Measurements from ENCODE around the gene NEK5. TPM values are rescaled to one million over a fixed set of nuclear protein-coding genes. Genes with fewer than 3 reads are reported as not detected.

The NEK5 gene
- total RNA-seq, 6 donors from 2014 or later, result 0.23 to 30.2 (median 2.4) TPM

DNA sequence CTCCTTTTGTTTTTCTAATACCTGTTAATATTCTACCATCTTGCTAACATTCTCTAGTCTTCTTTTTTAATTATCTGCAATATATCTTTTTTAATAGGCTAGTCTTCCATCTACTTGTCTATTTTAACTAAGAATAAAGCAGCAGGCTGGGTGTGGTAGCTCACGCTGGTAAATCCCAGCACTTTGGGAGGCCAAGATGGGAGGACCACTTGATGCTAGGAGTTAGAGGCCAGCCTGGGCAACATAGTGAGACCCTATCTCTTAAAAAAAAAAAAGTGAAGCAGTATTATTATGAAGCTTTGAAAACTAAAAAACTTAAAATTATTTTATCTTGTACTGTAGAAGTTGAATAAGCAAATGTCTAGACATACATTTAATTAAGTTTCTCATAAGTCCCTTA, 101.0 kb downstream of the NEK5 start:
- TF ChIP-seq, protein P1, sequence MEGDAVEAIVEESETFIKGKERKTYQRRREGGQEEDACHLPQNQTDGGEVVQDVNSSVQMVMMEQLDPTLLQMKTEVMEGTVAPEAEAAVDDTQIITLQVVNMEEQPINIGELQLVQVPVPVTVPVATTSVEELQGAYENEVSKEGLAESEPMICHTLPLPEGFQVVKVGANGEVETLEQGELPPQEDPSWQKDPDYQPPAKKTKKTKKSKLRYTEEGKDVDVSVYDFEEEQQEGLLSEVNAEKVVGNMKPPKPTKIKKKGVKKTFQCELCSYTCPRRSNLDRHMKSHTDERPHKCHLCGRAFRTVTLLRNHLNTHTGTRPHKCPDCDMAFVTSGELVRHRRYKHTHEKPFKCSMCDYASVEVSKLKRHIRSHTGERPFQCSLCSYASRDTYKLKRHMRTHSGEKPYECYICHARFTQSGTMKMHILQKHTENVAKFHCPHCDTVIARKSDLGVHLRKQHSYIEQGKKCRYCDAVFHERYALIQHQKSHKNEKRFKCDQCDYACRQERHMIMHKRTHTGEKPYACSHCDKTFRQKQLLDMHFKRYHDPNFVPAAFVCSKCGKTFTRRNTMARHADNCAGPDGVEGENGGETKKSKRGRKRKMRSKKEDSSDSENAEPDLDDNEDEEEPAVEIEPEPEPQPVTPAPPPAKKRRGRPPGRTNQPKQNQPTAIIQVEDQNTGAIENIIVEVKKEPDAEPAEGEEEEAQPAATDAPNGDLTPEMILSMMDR (IDR thresholded peaks at IDR 0.05), result no peak
- no peak for TF ChIP-seq EP300 (IDR thresholded peaks at IDR 0.05)
- ATAC-seq (ENCODE audit: low FRiP score in 2 of 2) (no peak), DNase-seq (no peak)
- Histone ChIP-seq H3K4me3 (no peak overlapping the region), H3K27me3 (no peaks in the 10 kb centered on the region), H3K36me3 (peaks cover 0 to 57% (median 9%) of the 10 kb centered on the region in 4 donors), H3K27ac (no peak overlapping the region), H3K9me3 (no peaks in the 10 kb centered on the region), H3K4me1 (peaks cover 0 to 20% (median 2%) of the 10 kb centered on the region in 4 donors)
- 96 to 97% methylated on average over 1 of the region's 1 CpG for WGBS, 2 donors

DNA sequence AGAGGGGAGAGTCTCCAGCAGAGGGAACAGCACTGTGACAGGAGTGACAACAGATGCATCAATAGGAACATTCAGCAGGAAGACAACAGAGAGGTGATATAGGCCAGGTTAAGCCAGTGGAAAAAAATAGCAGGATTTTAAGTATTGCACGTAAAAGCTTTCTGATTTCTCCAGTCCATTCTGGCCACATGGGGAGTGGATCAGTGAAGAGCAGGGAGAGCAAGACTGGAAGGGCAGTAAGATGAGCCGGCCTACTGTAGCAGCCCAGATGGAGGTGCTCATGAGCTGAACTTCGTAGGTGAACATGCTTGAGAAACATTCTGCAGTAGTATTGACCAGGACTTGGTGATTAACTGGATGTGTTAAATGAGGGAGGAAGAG, 102.6 kb downstream of the NEK5 start:
- ATAC-seq (ENCODE audit: low FRiP score in 2 of 2) (no peak), DNase-seq (no peak)
- Histone ChIP-seq H3K36me3 (peaks cover 0 to 66% (median 13%) of the 10 kb centered on the region in 4 donors), H3K4me1 (peaks cover 0 to 20% (median 2%) of the 10 kb centered on the region in 4 donors), H3K27ac (no peak overlapping the region), H3K9me3 (no peaks in the 10 kb centered on the region), H3K27me3 (no peaks in the 10 kb centered on the region), H3K4me3 (no peak overlapping the region)
- TF ChIP-seq, protein P1 (IDR thresholded peaks at IDR 0.05), result no peak
- no peak for TF ChIP-seq POLR2AphosphoS5 (IDR thresholded peaks at IDR 0.05)
- TF ChIP-seq POLR2A (IDR thresholded peaks at IDR 0.05), result no peak
- no peak for TF ChIP-seq EP300 (IDR thresholded peaks at IDR 0.05)
- WGBS, 2 donors, result 89 to 92% methylated on average over 3 of the region's 3 CpGs

DNA sequence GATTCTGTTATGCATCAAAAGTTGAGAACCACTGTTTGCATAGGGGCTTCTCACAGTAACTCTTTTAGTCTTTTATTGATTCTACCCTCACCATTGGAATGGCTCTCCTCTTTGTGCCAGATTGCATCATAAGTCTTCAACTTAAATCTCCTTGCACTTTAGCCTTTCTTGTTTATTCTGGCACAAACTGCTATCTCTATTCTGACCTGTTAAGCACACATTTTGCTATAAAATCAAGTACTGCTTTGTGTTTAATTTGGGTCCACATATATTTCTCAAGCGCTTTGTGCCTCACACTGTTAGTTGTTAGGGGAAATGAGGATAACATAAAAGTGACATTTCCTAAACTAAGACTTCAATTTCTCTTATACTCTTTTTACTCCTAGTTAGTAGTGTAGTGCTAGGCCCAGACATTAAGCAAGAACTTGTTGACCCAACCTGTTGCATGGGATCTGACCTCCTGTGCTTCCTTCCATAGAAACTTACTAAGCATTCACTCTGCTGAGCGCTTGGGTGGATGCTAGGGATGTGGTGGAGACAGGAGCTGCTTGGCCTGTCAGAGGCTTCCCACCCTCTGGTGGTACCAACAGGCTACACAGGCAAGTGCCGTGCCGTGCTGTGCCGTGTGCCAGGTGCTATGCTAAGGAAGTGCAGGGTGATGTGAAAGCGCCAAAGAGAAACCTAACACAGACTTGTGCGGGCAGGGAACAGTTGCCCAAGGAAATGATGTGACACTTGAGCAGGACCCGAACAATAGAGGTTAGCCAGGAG, 103.2 kb downstream of the NEK5 start:
- peaks cover 0 to 20% (median 2%) of the 10 kb centered on the region in 4 donors for H3K4me1 ChIP-seq
- peaks cover 0 to 69% (median 13%) of the 10 kb centered on the region in 4 donors for H3K36me3 ChIP-seq
- WGBS, 2 donors, result 79 to 81% methylated on average over 8 of the region's 8 CpGs
- DNase-seq (peak; percentile 23 to 30), ATAC-seq (ENCODE audit: low FRiP score in 2 of 2) (peak in 1 of 2 donors; percentile 51)
- no peak overlapping the region for H3K4me3 ChIP-seq
- H3K27ac ChIP-seq, result no peak overlapping the region
- TF ChIP-seq POLR2A (IDR thresholded peaks at IDR 0.05), result no peak
- no peak for TF ChIP-seq POLR2AphosphoS5 (IDR thresholded peaks at IDR 0.05)
- TF ChIP-seq, protein P1 (IDR thresholded peaks at IDR 0.05), result no peak
- no peak for TF ChIP-seq EP300 (IDR thresholded peaks at IDR 0.05)
- no peaks in the 10 kb centered on the region for H3K9me3 ChIP-seq
- H3K27me3 ChIP-seq, result no peaks in the 10 kb centered on the region

DNA sequence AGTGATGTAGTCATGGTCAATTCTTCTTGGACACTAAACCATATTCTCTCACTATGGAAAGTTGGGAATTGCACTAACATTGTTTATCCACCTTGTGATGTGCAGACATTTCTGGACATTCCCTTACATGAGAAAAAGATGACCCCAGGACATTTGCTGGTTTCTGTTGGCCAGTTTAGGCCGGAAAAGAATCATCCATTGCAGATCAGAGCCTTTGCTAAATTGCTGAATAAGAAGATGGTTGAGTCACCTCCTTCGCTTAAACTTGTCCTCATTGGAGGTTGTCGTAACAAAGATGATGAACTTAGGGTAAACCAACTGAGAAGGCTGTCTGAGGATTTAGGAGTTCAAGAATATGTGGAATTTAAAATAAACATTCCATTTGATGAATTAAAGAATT, 104.4 kb downstream of the NEK5 start, which contains the start of gene UTP14C:
Gene UTP14C, plus strand, starts transcription at position 211 of the 400 bp plus-strand sequence. CDS start 4,114 bp downstream, outside the sequence.
- Histone ChIP-seq H3K27ac (no peak within 1 kb of the TSS), H3K9me3 (no peaks in the 10 kb centered on the region), H3K4me1 (peaks cover 0 to 16% (median 2%) of the 10 kb centered on the region in 4 donors), H3K4me3 (no peak within 1 kb of the TSS), H3K36me3 (peaks cover 0 to 78% (median 16%) of the 10 kb centered on the region in 4 donors), H3K27me3 (no peaks in the 10 kb centered on the region)
- TF ChIP-seq POLR2A (IDR thresholded peaks at IDR 0.05) (no peak), POLR2AphosphoS5 (IDR thresholded peaks at IDR 0.05) (no peak), EP300 (IDR thresholded peaks at IDR 0.05) (no peak)
- TF ChIP-seq, protein P1 (IDR thresholded peaks at IDR 0.05), result no peak
- ATAC-seq (ENCODE audit: low FRiP score in 2 of 2) (no peak), DNase-seq (no peak)
- 98 to 100% methylated on average over 3 of the region's 3 CpGs for WGBS, 2 donors

All from upper lobe of left lung (tissue), 6 donors.